IMR-90 (cell line): ENCODE results near the gene STX8. TPM values are rescaled to one million over a fixed set of nuclear protein-coding genes. Genes with fewer than 3 reads are reported as not detected.

Experiments used
- ATAC-seq: fragments of 200-7000 bp; cut with Tn5 transposase; 2 replicates; pipeline ENCODE4 v1.9.1; 2020; ENCODE audit warnings: low read depth, mild to moderate bottlenecking, moderate library complexity
- BruUV-seq: library from RNA; stranded (reverse); fragments of 400-500 nt; replicated peaks from 2 replicates; lab custom pipeline; 2021; lab: Mats Ljungman, UMichigan
- CTCF ChIA-PET: fragments of 300-600 bp; formaldehyde crosslinking; extraction: SDS; loops from one replicate; lab custom pipeline; 2021; ENCODE audit warnings: antibody characterized with exemption; lab: Yijun Ruan, JAX
- POLR2A ChIA-PET: fragments of 300-600 bp; sonication (Branson Sonifier 250); formaldehyde crosslinking; loops from one replicate; lab custom pipeline; 2022; ENCODE audit warnings: antibody characterized with exemption; ENCODE audit not compliant: unreplicated experiment; lab: Charles Lee
- DNase-seq: peaks from one replicate; pipeline ENCODE4 v3.0.0; 2013
- H2AFZ ChIP-seq: replicated peaks from 2 replicates; pipeline ENCODE3; 2013; ENCODE audit warnings: low read length, mild to moderate bottlenecking; ENCODE audit not compliant: poor library complexity
- H2AK5ac ChIP-seq: 2 replicates; pipeline ENCODE4 v1.6.1; 2013; ENCODE audit warnings: low read depth, low read length, inconsistent platforms
- H2AK9ac ChIP-seq: replicated peaks from 2 replicates; pipeline ENCODE3; 2013; ENCODE audit warnings: mild to moderate bottlenecking, low read depth, low read length, moderate library complexity; ENCODE audit not compliant: poor library complexity
- H2BK120ac ChIP-seq: 2 replicates; pipeline ENCODE4 v1.6.1; 2013; ENCODE audit warnings: low read depth, low read length, inconsistent platforms
- H2BK15ac ChIP-seq: 3 replicates; pipeline ENCODE4 v1.6.1; 2013; ENCODE audit warnings: low read depth, low read length, inconsistent platforms
- H2BK20ac ChIP-seq: 2 replicates; pipeline ENCODE4 v1.6.1; 2013; ENCODE audit warnings: low read depth, mild to moderate bottlenecking, inconsistent platforms, low read length, moderate library complexity
- H2BK5ac ChIP-seq: 2 replicates; pipeline ENCODE4 v1.6.1; 2013; ENCODE audit warnings: mild to moderate bottlenecking, low read depth, low read length, inconsistent platforms; ENCODE audit not compliant: poor library complexity, severe bottlenecking
- H3K14ac ChIP-seq: replicated peaks from 2 replicates; pipeline ENCODE4 v1.6.1; 2013; ENCODE audit warnings: low read depth, low read length, inconsistent platforms
- H3K18ac ChIP-seq: 2 replicates; pipeline ENCODE4 v1.6.1; 2013; ENCODE audit warnings: low read depth, low read length, control low read depth
- H3K23ac ChIP-seq: 2 replicates; pipeline ENCODE4 v1.6.1; 2013; ENCODE audit warnings: low read depth, low read length, inconsistent platforms
- H3K27ac ChIP-seq: 2 replicates; pipeline ENCODE4 v1.5.1; 2013; ENCODE audit warnings: mild to moderate bottlenecking, control low read depth, low read length; ENCODE audit not compliant: insufficient read depth
- H3K27me3 ChIP-seq: 2 replicates; pipeline ENCODE4 v1.6.1; 2013; ENCODE audit warnings: low read length; ENCODE audit not compliant: control insufficient read depth, insufficient read depth
- H3K36me3 ChIP-seq: 2 replicates; pipeline ENCODE4 v1.6.1; 2013; ENCODE audit warnings: low read length, mixed read lengths; ENCODE audit not compliant: control insufficient read depth, insufficient read depth
- H3K4ac ChIP-seq: 2 replicates; pipeline ENCODE4 v1.6.1; 2013; ENCODE audit warnings: low read depth, low read length, inconsistent platforms
- H3K4me1 ChIP-seq: 2 replicates; pipeline ENCODE4 v1.6.1; 2013; ENCODE audit warnings: low read length, mixed read lengths; ENCODE audit not compliant: control insufficient read depth, insufficient read depth
- H3K4me2 ChIP-seq: 2 replicates; pipeline ENCODE4 v1.6.1; 2013; ENCODE audit warnings: low read depth, mild to moderate bottlenecking, control low read depth, low read length, moderate library complexity
- H3K4me3 ChIP-seq: 2 replicates; pipeline ENCODE4 v1.5.1; 2013; ENCODE audit warnings: low read depth, mild to moderate bottlenecking, control low read depth, low read length, moderate library complexity; ENCODE audit not compliant: insufficient read depth
- H3K56ac ChIP-seq: 2 replicates; pipeline ENCODE4 v1.6.1; 2013; ENCODE audit warnings: low read length, inconsistent platforms; ENCODE audit not compliant: insufficient read depth; ENCODE audit errors: extremely low read depth
- H3K79me1 ChIP-seq, 2 experiments: 2 replicates each; pipeline ENCODE4 v1.6.1; 2013; ENCODE audit warnings: low read length in 2 of 2, inconsistent platforms in 1 of 2, low read depth in 1 of 2
- H3K9ac ChIP-seq: 2 replicates; pipeline ENCODE4 v1.6.1; 2013; ENCODE audit warnings: low read depth, low read length, control low read depth
- H3K9me1 ChIP-seq: 2 replicates; pipeline ENCODE4 v1.6.1; 2013; ENCODE audit warnings: low read length, inconsistent platforms; ENCODE audit not compliant: insufficient read depth
- H3K9me3 ChIP-seq: 2 replicates; pipeline ENCODE4 v1.6.1; 2013; ENCODE audit warnings: low read length; ENCODE audit not compliant: control insufficient read depth, insufficient read depth
- H4K20me1 ChIP-seq: 2 replicates; pipeline ENCODE4 v1.6.1; 2013; ENCODE audit warnings: low read length, inconsistent platforms; ENCODE audit not compliant: insufficient read depth
- H4K5ac ChIP-seq: 2 replicates; pipeline ENCODE4 v1.6.1; 2013; ENCODE audit warnings: mild to moderate bottlenecking, low read depth, low read length, control low read depth
- H4K8ac ChIP-seq, 2 experiments: 2 replicates each; pipeline ENCODE4 v1.6.1; 2013; ENCODE audit warnings: low read depth in 2 of 2, low read length in 2 of 2, control low read depth in 1 of 2, inconsistent platforms in 1 of 2
- H4K91ac ChIP-seq: 2 replicates; pipeline ENCODE4 v1.6.1; 2013; ENCODE audit warnings: low read depth, low read length, inconsistent platforms; ENCODE audit not compliant: insufficient read depth
- BHLHE40 ChIP-seq: fragments of 150-350 bp; IDR thresholded peaks from 2 replicates; pipeline ENCODE4 v1.6.1; 2016; ENCODE audit warnings: mild to moderate bottlenecking, low read depth, low read length
- CEBPB ChIP-seq: IDR thresholded peaks from 2 replicates; pipeline ENCODE4 v1.6.1; 2012; ENCODE audit warnings: low read depth, low read length, improper control_type of control experiment
- CHD1 ChIP-seq: IDR thresholded peaks from 2 replicates; pipeline ENCODE4 v1.6.1; 2012; ENCODE audit warnings: low read depth, low read length, improper control_type of control experiment
- CTCF ChIP-seq: conservative IDR thresholded peaks from 2 replicates; pipeline ENCODE4 v1.5.1; 2012; ENCODE audit warnings: mild to moderate bottlenecking, low read depth, low read length, improper control_type of control experiment
- ELK1 ChIP-seq: fragments of 150-350 bp; IDR thresholded peaks from 2 replicates; pipeline ENCODE4 v1.6.1; 2016; ENCODE audit warnings: low read depth, mild to moderate bottlenecking, low read length, moderate library complexity, borderline replicate concordance
- MAFK ChIP-seq: IDR thresholded peaks from 2 replicates; pipeline ENCODE4 v1.6.1; 2012; ENCODE audit warnings: low read depth, low read length, improper control_type of control experiment
- MAZ ChIP-seq: IDR thresholded peaks from 2 replicates; pipeline ENCODE4 v1.6.1; 2012; ENCODE audit warnings: low read depth, mild to moderate bottlenecking, low read length, improper control_type of control experiment, moderate library complexity, borderline replicate concordance
- MXI1 ChIP-seq: IDR thresholded peaks from 2 replicates; pipeline ENCODE4 v1.6.1; 2012; ENCODE audit warnings: low read depth, mild to moderate bottlenecking, low read length, moderate library complexity, borderline replicate concordance
- NFE2L2 ChIP-seq: fragments of 150-350 bp; IDR thresholded peaks from 2 replicates; pipeline ENCODE4 v1.6.1; 2016; ENCODE audit warnings: low read depth, mild to moderate bottlenecking, low read length
- POLR2A ChIP-seq: IDR thresholded peaks from 2 replicates; pipeline ENCODE4 v1.6.1; 2012; ENCODE audit warnings: mild to moderate bottlenecking, low read depth, low read length
- RAD21 ChIP-seq: IDR thresholded peaks from 2 replicates; pipeline ENCODE4 v1.6.1; 2012; ENCODE audit warnings: low read length, improper control_type of control experiment
- RFX5 ChIP-seq: IDR thresholded peaks from 2 replicates; pipeline ENCODE4 v1.8.0; 2012; ENCODE audit warnings: low read depth, mild to moderate bottlenecking, low read length, moderate library complexity
- SMC3 ChIP-seq: fragments of 150-350 bp; IDR thresholded peaks from 2 replicates; pipeline ENCODE4 v1.6.1; 2016; ENCODE audit warnings: low read depth, mild to moderate bottlenecking, antibody characterized with exemption, low read length, moderate library complexity
- WGBS, 2 experiments: methylation state at CpG; one replicate each; pipeline versions ENCODE4 v1.1.5 to v1.1.7; 2013; ENCODE audit warnings: missing lambda C conversion rate in 2 of 2; ENCODE audit not compliant: insufficient read length in 1 of 2; ENCODE audit errors: extremely low coverage in 2 of 2; 5-methylcytosine and 5-hydroxymethylcytosine counted together
- dilution Hi-C: fragments of 300-500 bp; cut with HindIII; formaldehyde crosslinking; loops from one replicate; pipeline ENCODE4 v1.14.3; 2018; ENCODE audit warnings: low sequenced_read_pairs; ENCODE audit not compliant: unreplicated experiment
- in situ Hi-C: fragments of 300-500 bp; cut with MboI; formaldehyde crosslinking; loops from 3 replicates; pipeline ENCODE4 v1.14.3; 2019; ENCODE audit warnings: low sequenced_read_pairs, inconsistent platforms, mixed read lengths
- intact Hi-C: fragments of 100-400 bp; cut with micrococcal nuclease; formaldehyde crosslinking; loops from 2 replicates; pipeline ENCODE4 v1.10.0; 2022
- polyA plus RNA-seq, 3 experiments: library from polyadenylated mRNA; depleted of rRNA; stranded (reverse); fragments of >200 nt; gene quantifications; 2 replicates each; pipeline ENCODE4 v1.2.3, GENCODE V29; 2012; ENCODE audit warnings: low replicate concordance in 1 of 3
- total RNA-seq: library from RNA; depleted of rRNA; stranded (reverse); fragments of >200 nt; gene quantifications from 2 replicates; pipeline ENCODE4 v1.2.3, GENCODE V29; 2012

The STX8 gene
- total and polyA plus RNA-seq, 2 of the 4 experiments (the other 2 are of a cell fraction) = 26.5 to 47.0 TPM

GRCh38 chr17:9410737-9411136 is 164.9 kb downstream of the STX8 start:
- Histone ChIP-seq H3K9me3 (no peaks in the 10 kb centered on the region), H3K4me1 (peaks cover 2% of the 10 kb centered on the region), H3K4me2 (no peak overlapping the region), H3K23ac (no peak overlapping the region), H2BK15ac (no peak overlapping the region), H3K9ac (no peak overlapping the region), H2AFZ (no peak overlapping the region), H3K18ac (no peak overlapping the region), H3K4ac (no peak overlapping the region), H3K79me1 (no peaks in the 10 kb centered on the region), H2AK5ac (no peak overlapping the region), H2BK5ac (no peak overlapping the region), H3K9me1 (no peaks in the 10 kb centered on the region; the same call in 1 of the 2 replicates), H2AK9ac (no peak overlapping the region), H3K27ac (no peak overlapping the region), H3K14ac (no peak overlapping the region), H4K8ac (no peak overlapping the region), H4K5ac (no peak overlapping the region), H2BK120ac (no peak overlapping the region), H2BK20ac (no peak overlapping the region), H4K20me1 (no peaks in the 10 kb centered on the region), H4K91ac (no peak overlapping the region), H3K27me3 (no peaks in the 10 kb centered on the region), H3K56ac (no peak overlapping the region), H3K4me3 (no peak overlapping the region), H3K36me3 (no peaks in the 10 kb centered on the region)
- TF ChIP-seq CEBPB (no peak), SMC3 (no peak), BHLHE40 (no peak), RAD21 (no peak), MAFK (no peak), MAZ (no peak), ELK1 (no peak), RFX5 (no peak), CTCF (no peak), NFE2L2 (no peak), POLR2A (no peak), MXI1 (no peak), CHD1 (no peak)
- dilution Hi-C loops = loop anchor here (25.0 kb wide), 1 partner anchor 102 kb away; no protein-coding TSS in a partner anchor
- no TSS peak for BruUV-seq
- ATAC-seq (no peak), DNase-seq (no peak)
- ChIA-PET POLR2A (no interaction called here), CTCF (no interaction called here)
- no CpG with 5 or more reads among the region's 2 CpGs for WGBS, 2 experiments
- in situ Hi-C loops = no loop called here
- intact Hi-C loops = no loop called here
